Small intestine (tissue), 7 donors: ENCODE results near the gene CNTFR. TPM values are rescaled to one million over a fixed set of nuclear protein-coding genes. Genes with fewer than 3 reads are reported as not detected.

Source experiments
- DNase-seq, 2 donors: peaks; one replicate each; pipeline versions ENCODE4 v3.0.0 to v3.0.0-alpha.2; 2013
- FAIRE-seq: peaks from 2 replicates; lab custom pipeline; 2012; peaks lifted over from hg19 to GRCh38; lab: Jason Lieb, UNC
- H3K27ac ChIP-seq, 3 donors: one replicate each; pipeline ENCODE4 v1.5.1; 2013; ENCODE audit warnings: low read length in 2 of 3, mild to moderate bottlenecking in 2 of 3, control low read depth in 1 of 3, inconsistent platforms in 1 of 3, low read depth in 1 of 3, moderate library complexity in 1 of 3
- H3K27me3 ChIP-seq, 3 donors: one replicate each; pipeline ENCODE4 v1.6.1; 2013; ENCODE audit warnings: low read length in 3 of 3, inconsistent platforms in 1 of 3; ENCODE audit not compliant: control insufficient read depth in 3 of 3, insufficient read depth in 3 of 3
- H3K36me3 ChIP-seq, 3 donors: one replicate each; pipeline ENCODE4 v1.6.1; 2013; ENCODE audit warnings: low read length in 3 of 3, inconsistent platforms in 1 of 3, low read depth in 1 of 3, mild to moderate bottlenecking in 1 of 3, moderate library complexity in 1 of 3; ENCODE audit not compliant: control insufficient read depth in 3 of 3, insufficient read depth in 2 of 3
- H3K4me1 ChIP-seq, 3 donors: one replicate each; pipeline ENCODE4 v1.6.1; 2013; ENCODE audit warnings: low read length in 2 of 3, inconsistent platforms in 1 of 3, low read depth in 1 of 3, mild to moderate bottlenecking in 1 of 3, moderate library complexity in 1 of 3; ENCODE audit not compliant: control insufficient read depth in 3 of 3, insufficient read depth in 2 of 3
- H3K4me3 ChIP-seq, 3 donors: one replicate each; pipeline ENCODE4 v1.5.1; 2013; ENCODE audit warnings: low read length in 3 of 3, control low read depth in 1 of 3, inconsistent platforms in 1 of 3, low read depth in 1 of 3, mild to moderate bottlenecking in 1 of 3, moderate library complexity in 1 of 3
- H3K9me3 ChIP-seq, 2 donors: one replicate each; pipeline ENCODE4 v1.6.1; 2013; ENCODE audit warnings: low read depth in 1 of 2, low read length in 1 of 2; ENCODE audit not compliant: control insufficient read depth in 2 of 2, insufficient read depth in 1 of 2
- WGBS, 3 donors: extraction: QIAGEN DNeasy Blood & Tissue Kit; methylation state at CpG; one replicate each; pipeline ENCODE4 v1.1.7; 2013; 5-methylcytosine and 5-hydroxymethylcytosine counted together
- polyA plus RNA-seq, 4 donors: library from polyadenylated mRNA; stranded (reverse) in 3 of 4; unstranded in 1 of 4; fragments of 200-250 nt in 3 of 4; fragments of 120-200 nt in 1 of 4; gene quantifications; one replicate each; pipeline versions ENCODE4 v1.2.1 to v1.2.3, GENCODE V29; 2013
- donor health status: healthy with polysubstance abuse.
- donor health status: control.
- donor health status: control.
- donor health status: Bipolar disorder and iron deficiency.
- donor health status: healthy.

CNTFR gene
- polyA plus RNA-seq, 4 donors, result 1.1 to 9.3 (median 5.9) TPM

DNA sequence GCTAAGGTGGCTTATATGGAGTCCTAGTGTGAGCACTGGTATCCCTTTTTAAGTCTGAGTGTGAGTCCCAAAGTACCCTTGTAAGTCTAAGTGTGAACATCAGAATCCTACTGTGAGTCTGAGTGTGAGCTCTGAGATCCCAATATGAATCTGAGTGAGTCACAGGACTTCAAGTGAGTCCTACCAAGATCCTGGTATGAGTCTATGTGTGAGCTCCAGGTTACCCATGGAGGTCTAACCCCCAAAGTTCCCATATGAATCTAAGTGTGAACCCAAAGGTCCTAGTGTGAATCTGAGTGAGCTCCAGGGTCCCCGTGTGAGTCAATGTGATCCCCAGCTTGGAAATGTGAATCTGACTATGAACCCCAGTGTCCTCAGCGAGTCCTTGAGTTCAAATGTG lies 2.3 kb downstream of the CNTFR start:
- Histone ChIP-seq H3K4me3 (no peak overlapping the region), H3K36me3 (no peaks in the 10 kb centered on the region), H3K27ac (no peak overlapping the region), H3K9me3 (no peaks in the 10 kb centered on the region), H3K27me3 (peaks cover 9 to 88% (median 34%) of the 10 kb centered on the region in 3 donors), H3K4me1 (peaks cover 3 to 28% (median 8%) of the 10 kb centered on the region in 3 donors)
- WGBS, 3 donors, result 42 to 57% (median 50%) methylated on average over 2 of the region's 2 CpGs
- FAIRE-seq, result no peak
- DNase-seq, result no peak

DNA sequence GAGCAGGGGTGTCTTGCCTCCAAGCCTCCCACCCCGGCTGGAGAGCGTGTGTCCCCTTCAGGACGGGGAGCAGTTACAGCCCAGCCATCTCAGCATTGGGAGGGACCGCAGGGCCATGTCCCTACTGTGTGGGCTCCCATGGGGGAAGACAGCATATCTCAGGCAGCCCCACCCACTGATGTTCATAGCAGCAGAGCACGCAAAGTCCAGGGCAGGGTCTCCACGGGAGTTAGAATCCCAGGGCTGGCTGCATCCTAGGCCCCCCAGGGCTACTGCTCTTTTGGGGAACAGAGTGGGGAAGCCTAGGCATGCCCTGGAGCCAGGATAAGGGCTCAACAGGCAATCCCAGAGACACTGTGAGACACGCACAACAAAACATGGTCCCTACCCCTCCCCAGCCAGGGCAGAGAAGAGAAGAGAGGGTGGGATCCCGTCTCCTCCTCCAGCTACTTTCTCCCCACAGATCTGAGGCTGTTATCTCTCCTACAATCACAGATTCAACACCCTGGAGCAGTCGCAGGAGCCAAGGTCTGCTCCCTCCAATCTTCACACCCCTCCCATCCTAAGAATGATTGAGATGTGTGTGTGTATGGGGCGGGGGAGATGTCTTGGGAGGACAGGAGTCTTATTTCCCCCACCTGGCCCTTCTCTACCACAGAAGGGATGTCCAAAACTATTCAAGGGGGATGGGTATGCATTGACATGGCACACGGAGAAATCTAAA lies 3.4 kb downstream of the CNTFR start:
- H3K27me3 ChIP-seq, result peaks cover 9 to 84% (median 31%) of the 10 kb centered on the region in 3 donors
- WGBS, 3 donors, result 13 to 31% (median 17%) methylated on average over 11 of the region's 11 CpGs
- no peaks in the 10 kb centered on the region for H3K36me3 ChIP-seq
- H3K4me1 ChIP-seq, result peaks cover 3 to 18% (median 5%) of the 10 kb centered on the region in 3 donors
- H3K9me3 ChIP-seq, result no peaks in the 10 kb centered on the region
- no peak overlapping the region for H3K27ac ChIP-seq
- H3K4me3 ChIP-seq, result no peak overlapping the region
- no peak for DNase-seq
- FAIRE-seq, result no peak

DNA sequence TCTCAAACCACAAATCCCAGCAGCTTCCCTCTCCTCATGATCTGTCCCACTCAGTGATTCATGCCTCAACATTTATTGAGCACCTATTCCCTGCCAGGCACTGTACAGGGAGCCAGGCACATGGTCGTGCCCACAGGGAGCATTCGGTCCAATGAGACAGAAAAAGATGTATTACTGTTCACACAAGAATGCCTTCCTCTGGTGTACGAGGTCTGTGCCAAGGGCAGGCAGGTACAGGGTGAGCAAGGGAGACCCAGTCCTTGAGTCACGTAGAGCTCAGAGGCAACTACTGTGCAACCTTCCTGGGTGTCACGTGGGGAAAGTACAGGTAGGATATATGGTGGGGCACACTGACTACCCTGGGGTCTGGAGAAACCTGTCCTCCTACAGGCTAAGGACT lies 4.6 kb downstream of the CNTFR start:
- WGBS, 3 donors, result 58 to 74% (median 63%) methylated on average over 5 of the region's 5 CpGs
- Histone ChIP-seq H3K36me3 (no peaks in the 10 kb centered on the region), H3K27me3 (peaks cover 10 to 84% (median 31%) of the 10 kb centered on the region in 3 donors), H3K27ac (no peak overlapping the region), H3K4me1 (peaks cover 0 to 8% (median 0%) of the 10 kb centered on the region in 3 donors), H3K9me3 (no peaks in the 10 kb centered on the region), H3K4me3 (no peak overlapping the region)
- no peak for DNase-seq
- no peak for FAIRE-seq

DNA sequence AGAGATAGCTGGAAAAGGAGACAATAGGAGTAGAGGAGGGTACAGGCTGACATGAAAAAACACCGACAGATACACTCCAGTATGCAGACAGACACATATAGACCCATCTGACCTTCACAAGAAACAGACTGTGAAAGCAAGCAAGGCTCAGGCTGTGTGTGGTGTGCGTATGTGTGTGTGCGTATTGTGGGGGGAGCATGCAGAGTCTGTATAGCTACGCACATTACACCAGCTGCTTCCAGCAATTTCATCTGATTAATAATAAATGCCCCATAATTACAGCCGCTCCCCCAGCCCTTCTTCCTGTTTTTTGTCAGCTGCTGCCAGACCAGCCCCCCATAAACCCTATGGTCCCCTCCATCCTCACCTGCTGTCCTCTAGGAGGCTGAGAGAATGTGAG lies 6.7 kb downstream of the CNTFR start:
- 87 to 92% (median 88%) methylated on average over 5 of the region's 5 CpGs for WGBS, 3 donors
- Histone ChIP-seq H3K9me3 (no peaks in the 10 kb centered on the region), H3K27me3 (peaks cover 9 to 85% (median 29%) of the 10 kb centered on the region in 3 donors), H3K27ac (no peak overlapping the region), H3K4me1 (peaks cover 0 to 8% (median 0%) of the 10 kb centered on the region in 3 donors), H3K4me3 (no peak overlapping the region), H3K36me3 (no peaks in the 10 kb centered on the region)
- FAIRE-seq (no peak), DNase-seq (no peak)

GRCh38 chr9:34581318-34581717 lies 8.2 kb downstream of the CNTFR start:
- H3K27me3 ChIP-seq, result peaks cover 8 to 85% (median 22%) of the 10 kb centered on the region in 3 donors
- H3K4me1 ChIP-seq, result peaks cover 0 to 21% (median 0%) of the 10 kb centered on the region in 3 donors
- H3K36me3 ChIP-seq, result peaks cover 0 to 4% (median 0%) of the 10 kb centered on the region in 3 donors
- DNase-seq, result peak in 1 of 2 donors; percentile 52
- H3K9me3 ChIP-seq, result no peaks in the 10 kb centered on the region
- H3K27ac ChIP-seq, result no peak overlapping the region
- no peak overlapping the region for H3K4me3 ChIP-seq
- no peak for FAIRE-seq
- WGBS, 3 donors, result 26 to 53% (median 37%) methylated on average over 3 of the region's 3 CpGs

DNA sequence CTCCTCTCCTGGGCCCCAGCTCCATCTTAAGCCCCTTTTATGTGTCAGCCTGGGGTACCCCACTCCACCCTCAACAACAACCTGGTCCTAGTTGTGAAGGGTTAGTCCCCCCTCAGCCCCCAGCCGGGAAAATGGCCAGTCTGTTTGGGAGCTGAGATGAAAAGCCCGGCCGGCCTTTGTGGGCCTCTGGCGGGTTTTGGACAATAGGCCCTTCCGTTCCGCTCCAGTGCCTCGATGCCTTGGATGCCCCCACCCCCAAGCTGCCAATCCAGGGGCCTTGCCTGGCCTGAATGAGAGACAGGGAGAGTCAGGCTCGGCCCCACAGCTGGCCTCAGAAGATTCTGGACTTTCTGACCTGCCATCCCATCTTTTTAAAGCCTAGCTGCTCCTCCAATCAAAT lies 9.2 kb downstream of the CNTFR start:
- no peak for FAIRE-seq
- WGBS, 3 donors, result 61 to 72% (median 67%) methylated on average over 8 of the region's 8 CpGs
- H3K27me3 ChIP-seq, result peaks cover 3 to 83% (median 17%) of the 10 kb centered on the region in 3 donors

GRCh38 chr9:34579808-34580163 lies 9.7 kb downstream of the CNTFR start:
- no peak for FAIRE-seq
- no peak for DNase-seq
- Histone ChIP-seq H3K9me3 (no peaks in the 10 kb centered on the region), H3K27me3 (peaks cover 3 to 83% (median 15%) of the 10 kb centered on the region in 3 donors), H3K36me3 (peaks cover 0 to 4% (median 0%) of the 10 kb centered on the region in 3 donors), H3K27ac (no peak overlapping the region), H3K4me1 (peaks cover 0 to 23% (median 0%) of the 10 kb centered on the region in 3 donors), H3K4me3 (no peak overlapping the region)
- WGBS, 3 donors, result 71 to 74% (median 73%) methylated on average over 5 of the region's 5 CpGs

More for the DNA sequence above, 9.2 kb downstream of the CNTFR start:
- Histone ChIP-seq H3K36me3 (peaks cover 0 to 4% (median 0%) of the 10 kb centered on the region in 3 donors), H3K27ac (no peak overlapping the region), H3K4me3 (no peak overlapping the region), H3K9me3 (no peaks in the 10 kb centered on the region), H3K4me1 (peaks cover 0 to 23% (median 0%) of the 10 kb centered on the region in 3 donors)
- no peak for DNase-seq

- FAIRE-seq (no peak), DNase-seq (no peak)
- Histone ChIP-seq H3K36me3 (peaks cover 0 to 4% (median 0%) of the 10 kb centered on the region in 3 donors), H3K4me3 (no peak overlapping the region), H3K9me3 (no peaks in the 10 kb centered on the region), H3K4me1 (peaks cover 0 to 23% (median 0%) of the 10 kb centered on the region in 3 donors), H3K27ac (no peak overlapping the region), H3K27me3 (peaks cover 3 to 79% (median 15%) of the 10 kb centered on the region in 3 donors)
- 3 to 9% (median 6%) methylated on average over 16 to 17 of the region's 17 CpGs for WGBS, 3 donors
Observed at GRCh38 chr9:34579104-34579807, 10.3 kb downstream of the CNTFR start.
